ENCODE data around the gene CENPO. TPM values are rescaled to one million over a fixed set of nuclear protein-coding genes. Genes with fewer than 3 reads are reported as not detected.

The CENPO gene
- total RNA-seq, 1 donor from 2014 or later = 18.7 TPM

DNA sequence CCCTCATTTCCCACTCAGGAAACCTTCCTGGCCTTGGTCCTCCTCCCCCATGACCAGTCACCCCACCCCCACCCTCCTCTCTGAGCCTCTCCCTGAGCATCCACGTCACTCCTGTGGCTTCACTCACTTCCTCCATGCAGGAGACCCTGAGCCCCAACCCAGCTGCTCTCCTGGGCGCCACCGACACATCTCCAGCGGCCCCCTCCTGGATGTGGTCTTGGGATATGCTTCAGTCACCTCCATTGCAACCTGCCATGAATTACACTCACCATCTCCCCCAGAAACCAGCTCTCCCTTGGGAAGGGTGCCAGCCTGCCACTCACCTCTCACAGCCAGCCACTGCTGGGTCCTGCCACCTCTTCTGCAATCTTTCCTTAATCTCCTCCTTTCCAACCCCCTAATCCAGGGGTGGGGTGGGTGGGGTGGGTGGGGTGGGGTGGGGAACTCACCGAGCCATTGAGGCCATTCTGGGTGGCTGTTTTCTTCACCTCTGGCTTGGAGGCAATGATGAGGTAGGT lies 44.8 kb downstream of the CENPO start:
- DNase-seq (ENCODE audit: low read depth, low spot score) = no peak

DNA sequence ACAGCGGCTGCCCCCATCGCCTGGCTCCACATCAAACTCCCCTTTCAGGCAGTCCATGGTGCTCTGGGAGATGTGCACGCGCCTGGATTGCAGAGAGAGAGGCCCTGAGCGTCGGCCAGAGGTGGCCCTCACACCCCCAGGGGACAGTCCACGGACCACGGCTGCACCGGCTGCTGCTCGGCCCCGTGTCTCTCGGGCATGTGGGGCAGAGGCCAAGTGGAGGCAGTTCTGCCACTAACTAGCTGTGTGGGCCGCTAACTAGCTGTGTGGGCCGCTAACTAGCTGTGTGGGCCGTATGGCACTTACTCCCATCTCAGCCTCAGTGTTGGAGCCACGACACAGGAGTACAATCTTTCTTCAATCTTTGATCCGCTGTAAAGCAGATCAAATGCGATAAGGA lies 45.3 kb downstream of the CENPO start:
- DNase-seq (ENCODE audit: low read depth, low spot score) = no peak

DNA sequence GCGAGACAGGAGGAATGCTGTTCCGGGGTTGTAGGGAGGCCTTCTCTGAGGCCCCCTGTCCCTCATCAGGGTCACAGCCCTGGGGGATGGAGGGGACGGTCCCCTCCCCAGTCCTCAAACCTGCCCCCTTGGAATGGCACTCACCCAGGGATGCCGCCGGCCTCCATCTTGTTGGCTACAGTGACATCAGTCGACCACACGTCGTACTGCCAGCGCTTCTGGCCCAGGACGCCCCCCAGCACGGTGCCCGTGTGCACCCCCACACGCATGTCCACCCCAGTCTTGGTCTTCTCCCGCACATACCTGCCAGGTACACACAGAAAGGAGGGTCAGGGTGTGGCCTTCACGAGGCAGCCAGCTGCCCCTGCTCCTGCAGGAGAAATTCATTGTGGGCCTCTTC lies 46.5 kb downstream of the CENPO start:
- no peak for DNase-seq (ENCODE audit: low read depth, low spot score)

DNA sequence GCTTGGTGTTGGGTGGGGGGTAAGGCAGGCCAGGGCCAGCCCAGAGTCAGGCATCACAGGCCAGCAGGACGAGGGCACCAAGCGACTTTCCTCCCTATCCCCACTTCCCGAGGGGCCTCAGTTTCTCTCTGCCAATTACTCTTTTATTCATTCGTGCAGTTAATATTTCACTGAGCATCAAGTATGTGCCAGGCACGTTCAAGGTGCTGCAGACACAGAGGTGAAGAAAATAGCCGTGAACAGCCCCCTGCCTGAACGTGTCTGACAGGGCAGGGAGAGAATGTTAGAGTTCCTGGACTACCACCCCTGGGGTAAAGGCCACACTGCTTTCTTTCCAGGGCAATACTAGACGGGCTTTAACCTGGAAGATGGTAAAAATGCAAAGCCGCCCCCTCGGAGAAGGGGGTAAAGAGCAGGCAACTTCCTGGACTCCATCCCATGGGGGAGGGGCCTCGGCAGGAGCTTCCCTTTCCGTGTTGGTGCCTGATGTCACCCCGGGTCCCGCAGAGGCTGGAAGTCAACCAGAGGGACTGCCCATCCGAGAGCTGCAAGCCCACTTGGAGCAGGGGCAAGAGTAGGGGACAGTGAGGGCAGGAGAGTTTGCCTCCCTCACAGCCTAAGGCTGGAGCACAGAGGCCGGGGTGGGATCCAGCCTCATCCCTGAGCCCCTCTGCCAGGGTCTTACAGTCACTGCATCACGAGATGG lies 47.1 kb downstream of the CENPO start:
- no peak for DNase-seq (ENCODE audit: low read depth, low spot score)

DNA sequence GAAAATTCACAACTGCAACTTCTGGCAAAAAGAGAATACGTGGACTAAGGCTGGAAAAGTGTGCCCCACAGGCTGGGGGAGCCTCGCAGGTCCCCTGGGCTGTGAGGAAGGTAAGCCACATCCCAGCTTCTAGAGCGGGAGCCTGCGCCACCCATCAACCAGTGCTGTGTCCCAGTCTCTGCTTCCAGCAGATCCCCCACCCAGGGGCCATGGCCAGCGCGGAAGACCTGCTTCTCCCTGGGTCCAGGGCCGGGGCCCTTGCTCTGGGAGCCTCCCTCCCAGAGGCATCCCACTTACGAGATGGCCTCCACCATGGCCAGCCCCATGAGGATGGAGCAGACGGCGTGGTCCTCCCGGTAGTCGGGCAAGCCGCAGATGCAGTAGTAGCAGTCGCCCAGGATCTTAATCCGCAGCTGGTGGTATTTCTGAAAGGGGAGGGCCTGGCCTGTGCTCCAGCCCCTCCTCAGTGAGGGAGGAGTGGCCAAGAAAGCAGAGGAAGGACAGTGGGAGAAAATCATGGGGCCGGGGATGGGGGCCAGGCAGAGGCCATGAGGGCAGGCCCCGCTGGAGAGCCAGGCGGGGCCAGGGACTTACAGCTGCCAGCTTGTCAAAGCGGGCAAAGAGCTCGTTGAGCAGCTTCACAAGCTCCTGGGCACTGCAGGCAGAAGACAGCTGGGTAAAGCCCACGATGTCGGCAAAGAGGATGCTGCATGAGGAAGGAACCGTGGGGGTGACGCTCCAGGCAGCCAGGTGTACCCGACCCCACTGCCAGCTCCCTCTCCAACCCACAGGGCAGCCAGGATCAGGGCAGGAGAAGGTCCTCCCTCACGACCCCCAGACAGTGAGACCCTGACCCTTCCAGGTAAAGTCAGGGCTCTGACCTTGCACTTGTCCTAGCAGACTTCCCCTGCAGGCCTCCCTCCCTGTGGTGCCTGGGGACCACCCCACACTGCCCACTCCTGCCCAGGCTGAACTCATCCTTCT lies 48.0 kb downstream of the CENPO start:
- no peak for DNase-seq (ENCODE audit: low read depth, low spot score)

DNA sequence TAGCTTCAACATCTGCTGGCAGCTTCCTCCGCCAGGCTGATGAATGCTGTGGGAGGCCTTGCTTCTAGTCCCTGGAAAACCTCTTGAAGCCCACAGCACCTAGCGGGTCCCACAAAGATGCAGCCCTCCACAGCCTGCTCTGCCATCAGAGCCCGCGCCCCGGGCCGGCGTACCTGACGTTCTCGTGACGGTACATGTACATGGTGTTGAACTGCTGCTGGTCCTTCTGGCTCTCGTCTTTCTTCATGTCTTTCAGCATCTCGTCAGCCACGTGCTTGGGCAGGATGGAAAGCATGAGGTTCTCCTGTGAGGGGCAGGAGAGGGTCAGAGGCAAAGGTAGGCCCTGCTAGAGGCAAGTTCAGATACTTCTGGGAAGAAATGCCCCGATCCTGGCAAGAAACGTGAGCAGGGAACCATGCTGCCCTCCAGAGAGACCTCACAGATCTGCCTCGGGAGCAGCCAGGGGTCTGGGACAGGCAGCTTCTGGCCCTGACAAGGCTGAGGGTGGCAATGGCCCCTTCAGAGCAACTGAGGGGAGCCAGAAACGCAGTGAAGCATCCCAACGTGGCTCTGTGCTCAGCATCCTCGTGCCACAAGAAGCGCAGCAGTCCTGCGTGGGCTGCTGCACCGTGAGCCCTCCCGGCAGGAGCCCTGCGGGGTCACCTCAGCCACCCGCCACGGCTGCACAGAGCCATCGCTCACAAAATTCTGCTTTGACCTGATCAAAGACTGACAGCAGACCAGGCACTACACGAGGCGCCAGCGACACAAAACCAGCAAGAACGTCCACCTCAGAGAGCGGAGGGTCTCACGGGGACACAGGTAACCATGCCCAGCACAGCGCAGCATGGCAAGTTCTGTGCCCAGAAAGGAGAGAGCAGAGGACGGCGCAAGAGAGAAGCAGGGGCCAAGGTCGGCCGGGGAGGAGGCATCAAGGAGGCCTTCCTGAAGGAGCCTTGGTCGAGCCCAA lies 49.1 kb downstream of the CENPO start:
- no peak for DNase-seq (ENCODE audit: low read depth, low spot score)

DNA sequence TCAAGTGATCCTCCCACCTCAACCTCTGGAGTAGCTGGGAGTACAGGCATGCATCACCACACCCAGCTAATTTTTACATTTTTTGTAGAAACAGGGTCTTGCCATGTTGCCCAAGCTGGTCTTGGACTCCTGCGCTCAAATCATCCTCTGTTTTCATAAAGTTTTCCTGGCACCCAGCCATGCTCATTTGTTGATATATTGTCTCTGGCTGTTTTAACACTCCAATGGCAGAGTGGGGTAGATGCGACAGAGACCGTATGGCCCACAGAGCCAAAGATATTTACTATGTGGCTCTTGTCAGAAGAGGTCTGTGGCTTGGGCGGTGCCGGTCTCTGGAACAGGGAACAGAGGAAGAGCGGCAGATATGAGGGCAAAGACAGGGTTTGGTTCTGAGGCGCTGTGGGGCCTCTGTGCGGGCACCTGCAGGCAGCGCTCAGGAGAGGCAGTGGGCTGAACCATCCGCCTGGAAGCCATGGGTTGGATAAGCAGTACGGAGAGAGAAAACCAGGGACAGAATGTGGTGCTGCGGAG lies 50.2 kb downstream of the CENPO start:
- DNase-seq (ENCODE audit: low read depth, low spot score) = no peak

DNA sequence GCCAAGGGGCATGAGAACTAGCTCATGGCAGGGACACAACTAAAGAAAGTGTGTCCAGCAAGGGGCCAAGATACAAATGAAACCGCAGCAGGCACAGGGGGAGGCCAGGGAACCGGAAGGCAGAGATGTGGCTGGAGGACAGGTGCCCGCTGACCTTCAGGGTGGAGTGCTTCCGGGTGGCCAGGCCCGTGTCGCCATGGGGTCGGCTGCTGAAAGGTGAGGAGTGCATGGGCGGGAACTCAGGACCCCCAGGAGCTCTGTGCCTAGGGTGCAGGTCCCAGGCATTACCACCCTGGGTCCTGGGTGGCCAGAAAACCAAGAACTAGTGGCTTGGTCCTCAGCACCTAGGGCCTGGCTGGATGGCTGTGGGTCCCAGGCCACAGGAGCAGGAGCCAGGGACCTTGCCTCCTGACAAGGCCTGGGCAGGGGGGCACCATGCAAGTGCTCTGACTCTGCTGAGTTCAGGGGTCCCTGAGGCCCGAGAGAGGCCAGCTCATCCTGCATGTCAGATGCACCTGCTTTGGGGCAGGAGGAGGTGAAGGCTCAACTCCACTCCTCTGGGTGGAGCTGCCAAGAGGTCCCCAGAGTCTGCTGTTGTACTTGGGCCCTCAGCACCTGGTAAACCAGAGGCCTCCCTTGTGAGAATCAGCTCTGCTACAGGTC lies 50.9 kb downstream of the CENPO start:
- no peak for DNase-seq (ENCODE audit: low read depth, low spot score)

DNA sequence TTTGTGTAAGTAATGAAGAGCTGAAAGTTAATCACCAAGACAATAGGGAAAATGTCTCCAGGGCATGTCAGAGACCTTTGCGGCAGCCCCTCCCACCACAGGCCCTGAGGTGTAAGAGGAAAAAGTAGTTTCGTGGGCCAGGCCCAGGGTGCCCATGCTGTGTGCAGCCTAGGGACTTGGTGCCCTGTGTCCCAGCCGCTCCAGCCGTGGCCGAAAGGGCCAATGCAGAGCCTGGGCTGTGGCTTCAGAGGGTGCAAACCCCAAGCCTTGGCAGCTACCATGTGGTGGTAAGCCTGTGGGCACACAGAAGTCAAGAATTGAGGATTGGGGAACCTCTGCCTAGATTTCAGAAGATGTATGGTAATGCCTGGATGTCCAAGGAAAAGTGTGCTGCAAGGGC lies 52.5 kb downstream of the CENPO start:
- DNase-seq (ENCODE audit: low read depth, low spot score) = no peak

DNA sequence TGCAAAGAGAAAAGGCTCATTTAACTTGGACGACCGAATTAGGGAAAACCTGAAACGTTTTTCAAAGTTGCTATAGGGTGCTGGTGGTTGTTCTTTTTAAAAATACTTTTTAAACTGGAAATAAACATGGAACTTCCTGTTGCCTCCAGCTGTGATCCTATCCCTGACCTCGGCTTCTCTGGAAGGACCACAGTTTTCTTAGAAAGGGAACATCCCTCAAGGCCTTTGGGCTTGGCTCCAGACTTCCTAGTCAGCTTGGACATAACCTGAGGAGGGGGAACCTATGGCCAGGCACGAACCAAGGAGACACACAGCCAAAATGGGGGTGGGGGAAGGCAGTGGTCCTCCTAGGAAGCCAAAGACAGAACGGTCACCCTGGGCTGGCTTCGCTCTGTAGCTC lies 57.7 kb downstream of the CENPO start:
- DNase-seq (ENCODE audit: low read depth, low spot score) = no peak

DNA sequence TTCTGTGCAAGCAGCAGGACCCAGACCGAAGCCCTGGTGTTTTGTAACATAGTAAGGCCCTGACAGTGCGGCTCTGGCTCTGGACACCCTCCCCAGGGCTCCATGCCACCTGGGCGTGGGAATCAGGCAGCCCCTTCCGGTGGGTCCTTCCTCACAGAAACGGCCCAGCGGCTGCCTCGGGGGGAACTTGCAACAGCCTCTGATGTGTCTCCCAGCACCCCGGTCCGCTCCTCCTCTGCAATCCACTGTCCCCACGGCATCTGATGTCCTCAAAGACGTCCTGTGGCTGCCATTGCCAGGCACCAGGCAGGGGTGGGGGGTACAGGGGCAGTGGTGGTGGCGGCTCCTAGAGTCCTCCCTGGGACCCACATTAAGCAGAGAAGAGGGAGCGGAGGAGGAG lies 58.8 kb downstream of the CENPO start:
- DNase-seq (ENCODE audit: low read depth, low spot score) = no peak

DNA sequence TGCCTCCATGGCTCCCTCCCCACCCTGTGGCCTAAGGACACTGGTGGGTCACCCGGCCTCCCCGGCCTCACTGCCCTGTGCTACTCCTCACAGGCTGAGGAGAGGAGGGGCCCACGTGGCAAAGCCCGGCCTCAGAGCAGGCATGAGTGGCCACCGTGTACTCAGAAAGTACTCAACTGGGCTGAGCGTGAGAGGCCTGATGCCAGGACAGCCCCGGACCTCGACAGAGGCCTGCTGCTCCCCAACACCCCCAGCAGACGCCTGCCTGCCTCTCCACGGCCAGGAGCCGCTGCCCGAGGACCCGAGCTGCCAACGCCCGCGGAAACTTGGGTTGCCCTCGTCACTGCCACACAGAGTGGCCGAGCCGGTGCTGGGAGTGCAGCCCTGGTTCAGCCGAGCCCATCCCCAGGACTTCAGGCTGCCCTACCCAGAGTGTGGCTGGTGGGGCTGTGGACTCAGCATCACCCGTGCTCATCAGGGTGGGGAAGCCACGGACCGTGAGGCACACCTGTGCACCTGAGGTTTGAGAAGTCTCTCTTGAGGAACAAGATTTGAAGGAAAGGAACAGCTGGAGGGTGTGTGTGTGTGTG lies 59.3 kb downstream of the CENPO start:
- no peak for DNase-seq (ENCODE audit: low read depth, low spot score)

DNA sequence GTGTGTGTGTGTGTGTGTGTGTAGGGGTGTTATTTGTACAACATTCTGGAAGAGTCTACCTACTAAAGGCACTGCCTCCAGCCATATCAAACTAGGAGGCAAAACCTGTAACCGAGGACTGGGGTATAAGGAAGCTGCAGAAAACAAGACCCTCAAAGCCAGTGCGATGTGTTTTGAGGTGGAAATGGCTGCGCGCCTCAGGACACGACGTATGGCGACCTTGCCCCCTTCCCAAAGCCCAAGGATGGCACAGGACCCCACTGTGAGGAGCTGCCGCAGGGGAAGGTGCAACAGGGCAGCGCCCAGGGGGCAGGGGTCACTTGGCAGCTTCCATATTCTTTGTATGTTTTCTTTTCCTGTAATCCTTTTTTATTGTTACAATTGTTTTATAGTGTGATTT lies 59.8 kb downstream of the CENPO start:
- no peak for DNase-seq (ENCODE audit: low read depth, low spot score)

DNA sequence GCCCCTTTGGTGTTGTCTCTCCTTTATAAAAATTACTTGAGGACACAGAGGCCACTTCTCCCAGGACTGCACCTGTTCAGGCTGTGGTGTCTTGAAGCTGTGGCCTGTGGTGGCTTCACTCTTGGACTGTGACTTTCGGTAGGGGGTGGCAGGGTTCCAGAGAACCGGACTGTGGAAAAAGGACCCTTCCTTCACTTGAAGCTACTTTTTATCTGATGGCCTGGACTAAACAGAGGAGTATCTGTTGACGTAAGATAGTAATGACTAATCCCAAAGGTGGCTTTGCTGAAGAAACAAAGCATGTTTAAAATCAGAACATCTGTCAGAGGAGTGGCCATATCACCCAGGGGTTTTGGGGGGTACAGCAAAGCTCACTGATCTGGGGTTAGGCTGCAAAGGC lies 60.8 kb downstream of the CENPO start:
- DNase-seq (ENCODE audit: low read depth, low spot score) = no peak

DNA sequence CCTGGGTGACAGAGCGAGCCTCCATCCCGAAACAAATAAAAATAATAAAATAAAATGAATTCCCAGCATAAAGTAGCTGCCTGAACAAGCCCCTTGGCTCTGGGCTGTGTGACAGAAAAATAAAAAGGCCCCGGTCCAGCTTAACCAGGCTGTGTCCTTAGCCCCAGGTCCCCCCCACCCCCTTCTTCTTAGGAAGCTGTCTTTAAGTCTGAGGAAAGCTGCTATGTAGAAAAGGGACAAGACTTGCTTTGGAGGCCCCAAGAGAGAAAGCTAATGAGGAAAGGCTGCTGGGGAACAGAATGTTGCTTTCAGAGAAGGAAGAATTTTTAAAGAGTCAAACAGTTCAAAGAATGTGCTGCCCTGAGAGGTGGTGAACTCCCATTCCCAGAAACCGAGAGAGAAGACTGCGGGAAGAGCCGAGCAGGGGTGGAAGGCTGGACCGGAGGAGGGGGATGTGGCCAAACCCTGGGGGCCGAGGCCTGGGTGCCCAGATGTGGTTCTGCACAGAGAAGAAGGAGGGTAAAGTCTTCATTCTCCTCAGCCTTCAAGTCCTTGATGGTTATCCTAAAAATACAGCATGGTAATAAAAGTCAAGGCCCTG lies 61.9 kb downstream of the CENPO start:
- DNase-seq (ENCODE audit: low read depth, low spot score) = no peak

DNA sequence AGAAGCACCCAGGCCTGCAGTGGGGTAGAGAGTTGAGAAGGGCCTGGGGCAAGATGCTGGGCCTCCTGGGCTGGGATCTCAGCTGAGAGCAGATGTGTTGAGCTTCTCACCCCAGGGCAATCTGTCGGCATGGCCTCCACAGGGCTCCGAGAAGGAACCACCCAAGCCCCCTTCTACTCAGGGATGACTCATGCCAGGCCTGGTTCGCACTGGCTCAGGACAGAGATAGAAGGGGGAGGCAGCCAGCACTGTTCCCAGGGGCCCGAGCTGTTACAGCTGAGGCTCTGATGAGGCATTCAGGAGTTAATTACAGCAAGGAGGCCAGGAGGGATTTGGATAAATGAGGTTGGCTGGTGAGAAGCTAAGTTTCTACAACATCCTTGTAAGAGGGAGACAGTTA lies 62.5 kb downstream of the CENPO start:
- DNase-seq (ENCODE audit: low read depth, low spot score) = no peak

DNA sequence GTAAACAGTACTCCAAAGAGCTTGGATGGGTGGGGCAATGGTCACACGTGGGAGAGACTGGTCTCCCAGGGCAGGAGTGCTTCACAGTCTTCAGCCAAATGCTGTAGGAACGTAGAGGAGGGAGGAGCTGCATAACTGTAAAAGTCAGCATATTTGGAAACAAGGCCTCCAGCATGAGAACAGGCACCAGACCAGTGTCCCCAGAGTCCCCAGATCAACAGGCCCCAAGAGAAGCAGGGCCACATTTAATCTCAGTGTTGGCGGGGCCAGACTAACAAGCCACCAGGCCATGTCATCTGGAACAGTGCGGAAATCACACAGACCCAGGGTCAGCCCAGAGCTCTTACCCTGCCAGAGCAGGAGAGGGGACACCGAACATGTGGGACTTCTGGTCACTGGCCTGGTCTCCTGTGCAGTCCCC lies 63.6 kb downstream of the CENPO start:
- DNase-seq (ENCODE audit: low read depth, low spot score) = no peak

DNA sequence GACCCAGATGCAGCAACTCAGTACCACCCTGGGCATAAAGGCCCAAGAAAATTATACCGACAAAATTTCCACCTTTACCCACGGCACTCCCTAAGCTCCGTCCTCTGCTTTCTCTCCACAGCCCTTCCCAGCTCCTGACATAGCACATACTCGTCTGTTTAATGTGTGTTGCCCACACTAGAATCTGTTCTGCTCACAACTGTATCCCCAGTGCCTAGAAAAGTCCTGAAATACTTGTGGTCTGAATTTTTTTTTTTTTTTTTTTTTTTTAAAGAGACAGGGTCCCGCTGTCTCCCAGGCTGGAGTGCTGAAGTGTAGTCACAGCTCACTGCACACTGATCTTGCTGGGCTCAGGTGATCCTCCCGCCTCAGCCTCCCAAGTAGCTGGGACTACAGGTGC lies 64.5 kb downstream of the CENPO start:
- no peak for DNase-seq (ENCODE audit: low read depth, low spot score)

DNA sequence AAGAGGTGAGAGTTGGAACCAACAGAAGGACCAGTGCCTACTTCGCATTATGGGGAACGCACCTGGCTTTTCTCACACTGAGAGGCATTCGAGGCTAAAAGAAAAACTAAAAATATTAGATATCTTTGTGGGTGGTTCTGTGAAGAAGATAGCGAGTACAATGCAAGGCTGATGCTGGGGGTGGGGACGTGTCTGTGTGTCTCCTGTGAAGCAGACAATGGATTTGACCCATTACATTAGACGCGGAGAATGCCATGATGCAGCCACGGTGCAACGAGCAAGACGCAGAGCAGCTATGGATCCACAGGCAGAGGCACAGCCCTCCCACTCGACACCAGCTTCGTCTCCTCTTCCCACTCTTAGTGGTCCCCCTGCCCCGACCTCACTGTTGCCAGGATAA lies 65.8 kb downstream of the CENPO start:
- no peak for DNase-seq (ENCODE audit: low read depth, low spot score)
